IPS-18c (cell line): ENCODE results near the gene LENEP.

Experiments
- H3K4me3 ChIP-seq: 2 replicates; pipeline ENCODE4 v1.7.0; 2013; ENCODE audit warnings: low read depth, mild to moderate bottlenecking, low read length, moderate library complexity; ENCODE audit not compliant: insufficient read depth
- H3K9me3 ChIP-seq: one replicate; pipeline ENCODE4 v1.6.1; 2013; ENCODE audit warnings: mild to moderate bottlenecking, low read length, moderate library complexity; ENCODE audit not compliant: control insufficient read depth, insufficient read depth

The LENEP gene

DNA sequence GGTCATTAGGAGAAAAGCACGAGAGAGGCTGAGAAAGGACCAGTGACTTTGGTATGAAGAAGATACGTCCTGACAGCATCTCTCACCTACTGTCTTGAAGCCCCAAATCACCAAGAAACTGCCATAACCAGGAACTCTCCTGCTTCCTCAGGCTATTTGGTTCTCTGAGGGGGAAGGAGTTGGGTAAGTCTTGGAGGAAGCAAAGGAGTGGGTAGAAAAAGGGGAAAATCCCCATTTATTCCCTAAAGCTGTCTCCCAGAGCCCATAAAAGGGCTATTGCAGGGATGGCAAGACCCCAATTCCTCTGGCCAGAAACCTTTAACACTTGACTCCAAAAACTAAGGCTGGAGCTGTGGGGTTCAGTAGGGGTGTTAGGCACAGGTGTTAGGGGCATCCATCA is 35.4 kb upstream of the LENEP start:
- no peaks in the 10 kb centered on the region for H3K9me3 ChIP-seq
- no peak overlapping the region; the same call in 1 of the 2 replicates for H3K4me3 ChIP-seq

DNA sequence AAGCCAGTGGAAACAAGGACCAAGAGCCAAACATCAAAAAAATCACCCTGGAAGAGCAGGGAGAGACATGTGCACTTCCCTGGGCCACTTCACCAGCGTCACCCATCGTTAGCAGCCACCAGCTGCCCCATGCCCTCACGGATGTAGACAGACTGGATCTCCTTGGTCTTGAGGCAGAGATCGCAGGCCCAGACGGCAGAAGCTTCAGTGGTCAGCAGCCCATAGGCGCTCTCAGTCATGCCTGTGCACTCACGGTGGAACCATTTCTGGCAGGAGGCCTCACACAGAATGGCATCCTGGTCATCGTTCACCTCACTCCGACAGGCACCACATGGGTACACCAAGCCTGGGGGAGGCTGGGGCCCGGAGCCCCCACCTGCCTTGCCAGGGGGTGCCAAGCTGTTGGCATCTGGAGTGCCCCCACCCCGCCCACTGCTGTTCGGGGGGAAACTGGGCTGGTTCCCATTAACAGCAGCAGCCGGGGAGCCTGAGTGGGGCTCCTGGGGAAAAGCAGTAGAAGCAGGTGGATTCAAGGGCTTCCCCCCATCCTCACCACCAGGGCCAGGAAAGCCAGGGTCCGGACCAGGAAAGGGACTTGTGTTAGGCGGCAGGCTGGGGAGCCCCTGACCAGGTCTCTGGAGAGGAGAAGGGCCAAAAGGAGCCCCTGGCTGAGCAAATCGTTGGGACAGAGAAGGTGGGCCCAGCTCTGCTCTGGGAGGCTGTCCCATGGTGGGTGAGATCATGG is 34.5 kb upstream of the LENEP start:
- no peak overlapping the region for H3K4me3 ChIP-seq
- H3K9me3 ChIP-seq, result no peaks in the 10 kb centered on the region

DNA sequence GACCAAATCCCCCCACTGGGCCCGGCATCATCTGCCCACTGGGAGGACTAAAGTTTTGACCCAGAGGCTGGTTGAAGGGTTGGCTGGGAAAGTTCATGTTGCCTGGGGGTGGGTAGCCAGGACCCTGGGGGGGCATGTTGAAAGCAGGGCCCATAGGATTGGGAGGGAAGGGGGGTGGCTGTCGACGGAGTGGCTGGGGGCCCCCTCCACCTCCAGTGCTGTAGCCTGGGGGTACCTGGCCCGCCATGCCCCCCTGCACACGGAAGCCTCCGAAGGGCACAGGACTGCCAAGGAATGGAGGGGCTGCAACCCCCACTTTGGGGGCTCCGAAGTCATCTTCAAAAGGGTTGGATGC is 34.0 kb upstream of the LENEP start:
- Histone ChIP-seq H3K4me3 (no peak overlapping the region), H3K9me3 (no peaks in the 10 kb centered on the region)

- peak overlapping the region; percentile 91 for H3K4me3 ChIP-seq
- no peaks in the 10 kb centered on the region for H3K9me3 ChIP-seq
Measured at GRCh38 chr1:154960446-154961136, 32.8 kb upstream of the LENEP start.

DNA sequence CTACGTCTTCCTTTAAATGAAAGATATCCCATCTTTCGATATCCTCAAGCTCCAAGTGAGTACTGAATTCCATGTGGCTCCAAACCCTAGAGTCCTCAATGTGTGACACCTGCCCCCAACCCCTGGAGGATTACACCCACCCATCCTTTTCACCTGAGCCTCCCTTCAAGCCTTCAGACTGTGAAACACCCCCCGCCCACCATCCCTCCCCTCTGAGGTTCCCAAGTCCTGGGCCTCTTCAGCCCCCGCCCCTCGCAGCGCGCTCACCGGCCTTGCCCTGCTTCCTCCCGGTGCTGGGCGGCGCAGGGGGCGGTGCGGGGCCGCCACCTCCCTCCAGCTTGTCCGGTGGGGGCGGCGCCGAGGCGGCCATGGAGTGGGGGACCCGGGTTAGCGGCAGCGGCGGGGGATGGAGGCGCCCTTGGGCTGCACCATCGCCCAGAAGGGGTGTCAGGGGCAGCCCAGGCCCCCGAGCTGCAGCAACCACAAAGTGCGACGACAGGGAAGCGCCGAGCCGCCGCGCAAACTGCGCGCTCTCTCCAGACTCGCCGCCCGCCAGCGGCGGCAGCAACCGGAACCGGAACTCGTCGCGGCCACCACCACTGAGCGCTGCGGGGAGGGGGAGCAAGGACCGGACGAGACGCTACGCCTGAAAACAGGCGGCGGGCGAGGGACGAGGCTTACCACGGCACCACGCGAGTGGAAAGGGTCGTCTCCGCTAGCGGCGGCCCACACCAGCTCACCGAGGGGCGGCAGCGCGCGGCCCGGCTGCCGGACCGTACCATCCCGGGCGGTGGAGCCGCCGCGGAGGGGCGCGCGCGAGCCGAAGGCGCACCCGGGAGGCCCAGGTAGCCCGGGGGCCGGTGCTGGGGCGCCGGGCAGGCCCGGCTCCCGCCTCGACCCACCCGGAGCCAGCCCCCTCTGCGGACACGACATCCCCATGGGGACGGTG is 31.9 kb upstream of the LENEP start, which contains the start of gene PYGO2:
Gene PYGO2 (minus strand): TSS at position 576 of the 949 bp plus-strand sequence. CDS start 206 bp downstream, at position 370.
- no peaks in the 10 kb centered on the region for H3K9me3 ChIP-seq

GRCh38 chr1:154962156-154962749 is 31.1 kb upstream of the LENEP start:
- Histone ChIP-seq H3K4me3 (peak overlapping the region; percentile 91), H3K9me3 (no peaks in the 10 kb centered on the region)

More for the DNA sequence above, 31.9 kb upstream of the LENEP start, which contains the start of gene PYGO2:
- H3K4me3 ChIP-seq, result peak within 1 kb of the TSS; percentile 91

DNA sequence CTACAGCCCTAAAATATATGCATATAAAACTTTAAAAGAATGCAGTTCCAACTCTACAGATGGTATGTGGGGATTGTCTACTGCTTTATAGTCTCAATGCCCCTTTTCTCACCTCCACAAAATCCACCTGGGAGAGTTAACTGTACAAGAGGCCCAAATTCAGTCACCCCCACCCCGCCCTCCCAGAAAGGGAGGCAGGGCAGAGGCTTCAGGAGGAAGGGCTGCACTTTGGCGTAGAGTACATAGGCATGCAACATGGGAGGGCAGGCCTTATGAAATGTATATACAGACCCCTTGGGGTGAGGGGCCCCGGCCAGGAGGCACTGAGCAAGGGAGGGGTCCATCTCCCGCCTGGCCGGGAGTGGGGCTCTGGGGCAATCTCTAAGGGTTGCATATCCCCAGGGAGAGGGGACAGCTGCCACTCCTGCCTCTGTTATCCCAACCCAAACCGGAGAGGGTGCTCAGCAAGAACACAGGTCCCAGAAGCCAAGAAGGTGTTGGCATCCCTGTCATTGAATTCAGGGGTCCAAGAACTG is 30.5 kb upstream of the LENEP start:
- H3K4me3 ChIP-seq, result peak overlapping the region; percentile 20
- H3K9me3 ChIP-seq, result no peaks in the 10 kb centered on the region

- H3K9me3 ChIP-seq, result no peaks in the 10 kb centered on the region
Measured at GRCh38 chr1:154963643-154964042, 29.7 kb upstream of the LENEP start.

DNA sequence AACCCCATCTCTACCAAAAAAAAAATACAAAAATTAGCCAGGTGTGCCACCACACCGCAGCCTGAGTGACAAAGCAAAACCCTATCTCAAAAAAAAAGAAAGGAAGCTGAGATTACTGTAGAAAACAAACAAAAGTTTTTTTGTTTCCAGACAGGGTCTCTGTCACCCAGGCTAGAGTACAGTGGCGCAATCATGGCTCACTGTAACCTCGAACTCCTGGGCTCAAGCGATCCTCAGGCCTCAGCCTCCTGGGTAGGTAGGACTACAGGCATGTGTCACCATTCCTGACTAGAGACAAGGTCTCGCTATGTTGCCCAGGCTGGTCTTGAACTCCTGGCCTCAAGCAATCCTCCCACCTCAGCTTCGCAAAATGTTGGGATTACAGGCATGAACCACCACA is 29.0 kb upstream of the LENEP start:
- Histone ChIP-seq H3K9me3 (no peaks in the 10 kb centered on the region), H3K4me3 (no peak overlapping the region)

More at GRCh38 chr1:154963643-154964042, 29.7 kb upstream of the LENEP start:
- no peak overlapping the region for H3K4me3 ChIP-seq

DNA sequence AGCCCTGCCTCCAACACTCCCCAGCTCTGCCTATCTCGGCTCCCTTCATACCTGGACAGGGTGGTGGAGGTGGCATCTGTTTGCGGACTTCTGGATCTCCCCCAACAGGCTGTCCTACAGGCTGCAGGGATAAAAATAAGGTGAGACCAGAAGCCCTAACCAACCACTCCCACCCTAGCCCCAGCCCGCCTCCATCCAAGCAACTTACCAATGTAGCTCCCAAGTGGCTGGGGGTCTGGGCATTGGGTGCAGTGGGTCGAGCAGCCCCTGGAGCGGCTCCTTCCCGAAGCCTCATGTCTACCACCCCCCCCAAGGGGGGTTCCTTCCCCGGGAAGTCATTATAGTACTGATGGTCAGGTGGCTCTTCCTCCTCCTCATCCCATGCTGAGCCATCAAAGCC is 27.3 kb upstream of the LENEP start:
- Histone ChIP-seq H3K4me3 (no peak overlapping the region), H3K9me3 (no peaks in the 10 kb centered on the region)

- Histone ChIP-seq H3K9me3 (no peaks in the 10 kb centered on the region), H3K4me3 (no peak overlapping the region)
Measured at GRCh38 chr1:154967331-154967950, 25.9 kb upstream of the LENEP start.

DNA sequence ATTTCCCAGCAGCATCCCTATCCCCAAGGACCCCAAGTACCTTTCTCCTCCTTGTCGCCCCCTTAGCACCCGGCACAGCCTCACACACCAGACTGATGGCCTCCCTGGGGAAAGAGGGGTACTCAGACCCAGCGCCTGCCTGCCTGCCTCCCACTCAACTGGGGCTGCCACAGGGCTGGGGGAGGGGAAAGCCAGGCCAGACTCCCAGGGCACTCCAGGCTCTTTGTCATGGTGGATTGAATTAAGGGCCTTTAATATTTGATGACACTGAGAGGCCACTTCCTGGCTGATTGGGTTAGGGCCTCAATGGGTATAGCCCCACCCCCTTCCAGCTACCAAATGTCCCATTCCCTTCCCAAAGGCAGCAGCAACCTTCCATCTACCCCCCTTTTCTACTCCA is 24.7 kb upstream of the LENEP start:
- H3K9me3 ChIP-seq, result no peaks in the 10 kb centered on the region

GRCh38 chr1:154969246-154969645 is 24.1 kb upstream of the LENEP start:
- peak overlapping the region; percentile 71 for H3K4me3 ChIP-seq

More for the DNA sequence above, 24.7 kb upstream of the LENEP start:
- peak overlapping the region; percentile 71 for H3K4me3 ChIP-seq

DNA sequence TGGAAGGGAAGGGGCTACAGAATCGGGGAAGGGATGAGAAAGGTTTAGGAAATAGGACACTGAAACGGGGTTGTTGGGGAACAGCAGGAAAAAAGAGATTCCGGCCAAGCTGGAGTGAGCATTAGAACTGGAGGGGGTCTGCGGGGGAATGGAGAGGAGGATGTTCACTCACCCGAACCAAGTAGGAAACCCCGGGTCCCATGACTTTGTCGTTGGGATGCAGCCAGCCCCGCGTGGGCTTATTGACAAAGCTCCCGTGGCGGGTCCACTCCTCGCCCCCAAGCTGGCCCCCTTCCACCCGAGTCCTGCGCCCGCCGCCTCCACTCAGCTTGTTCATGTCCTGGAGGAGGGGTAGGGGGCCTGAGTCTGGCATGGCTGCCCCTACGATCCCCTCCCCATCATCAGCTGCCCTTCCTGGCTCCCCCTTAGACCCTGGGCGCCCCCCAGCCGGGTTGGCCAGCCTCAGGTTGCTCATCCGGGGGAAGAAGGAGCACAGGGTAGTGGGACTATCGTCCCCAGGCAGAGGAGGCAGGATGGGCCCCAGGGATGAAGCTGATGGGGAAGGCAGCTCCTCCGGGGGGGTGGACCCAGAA is 23.4 kb upstream of the LENEP start:
- no peaks in the 10 kb centered on the region for H3K9me3 ChIP-seq
- peak overlapping the region; percentile 71 for H3K4me3 ChIP-seq

More at GRCh38 chr1:154969246-154969645, 24.1 kb upstream of the LENEP start:
- no peaks in the 10 kb centered on the region for H3K9me3 ChIP-seq

DNA sequence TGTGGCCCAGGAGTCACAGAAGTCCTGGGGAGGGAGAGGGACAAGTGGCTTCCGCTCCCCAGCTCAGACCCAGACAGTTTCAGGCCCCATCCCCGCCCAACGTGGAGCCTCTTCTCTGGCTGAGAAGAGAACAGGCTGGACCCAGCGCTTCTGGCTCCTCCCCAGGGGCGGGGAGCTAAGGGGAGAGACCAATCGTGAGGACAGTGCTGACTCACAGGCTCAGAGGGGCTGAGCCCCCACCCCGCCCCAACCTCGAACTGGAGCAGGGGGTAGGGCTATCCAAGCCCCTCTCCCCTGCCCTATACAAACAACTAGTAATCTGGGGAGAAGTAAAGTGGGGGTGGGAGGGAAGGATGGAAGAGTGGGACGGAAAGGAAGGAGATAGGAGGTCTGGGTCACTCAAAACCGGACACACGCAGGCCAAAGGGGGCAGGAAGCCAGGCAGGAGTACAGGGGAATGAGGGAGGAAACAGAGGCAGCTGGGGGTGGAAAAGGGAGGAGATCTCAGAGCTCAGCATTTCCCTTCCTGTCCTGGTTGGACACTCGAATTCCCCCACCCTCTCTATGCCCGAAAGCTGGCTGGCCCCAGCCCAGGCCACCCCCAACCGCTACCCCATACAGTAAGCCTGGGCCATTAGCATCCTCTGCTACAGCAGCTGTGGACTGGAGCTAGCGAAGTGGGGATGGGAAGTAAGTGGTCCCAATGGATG is 22.6 kb upstream of the LENEP start, which contains the start of gene SHC1:
Gene SHC1 (minus strand): TSS at position 117 of the 710 bp plus-strand sequence. CDS start 221 bp downstream, outside the sequence.
- Histone ChIP-seq H3K9me3 (no peaks in the 10 kb centered on the region), H3K4me3 (peak within 1 kb of the TSS; percentile 71)
